CD4-positive, alpha-beta T cell treated with Interleukin-15 for 4 hours (primary cell): ENCODE measurements around the gene CSAD.

Experiments used
- DNase-seq: peaks from one replicate; pipeline ENCODE4 v3.0.0-alpha.2; 2020; ENCODE audit warnings: low spot score

The CSAD gene, protein sequence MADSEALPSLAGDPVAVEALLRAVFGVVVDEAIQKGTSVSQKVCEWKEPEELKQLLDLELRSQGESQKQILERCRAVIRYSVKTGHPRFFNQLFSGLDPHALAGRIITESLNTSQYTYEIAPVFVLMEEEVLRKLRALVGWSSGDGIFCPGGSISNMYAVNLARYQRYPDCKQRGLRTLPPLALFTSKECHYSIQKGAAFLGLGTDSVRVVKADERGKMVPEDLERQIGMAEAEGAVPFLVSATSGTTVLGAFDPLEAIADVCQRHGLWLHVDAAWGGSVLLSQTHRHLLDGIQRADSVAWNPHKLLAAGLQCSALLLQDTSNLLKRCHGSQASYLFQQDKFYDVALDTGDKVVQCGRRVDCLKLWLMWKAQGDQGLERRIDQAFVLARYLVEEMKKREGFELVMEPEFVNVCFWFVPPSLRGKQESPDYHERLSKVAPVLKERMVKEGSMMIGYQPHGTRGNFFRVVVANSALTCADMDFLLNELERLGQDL

GRCh38 chr12:53180220-53180930 lies at the start of gene CSAD, which contains the start of gene ZNF740:
Gene CSAD, minus strand, starts transcription at chr12:53180925. Its CDS starts 7,455 bp downstream, at chr12:53173470.
Gene ZNF740, plus strand, starts transcription at chr12:53180722. Its CDS starts 1,262 bp downstream, at chr12:53181984.
- peak; percentile 98 for DNase-seq

GRCh38 chr12:53230108-53230845 lies 49.6 kb upstream of the CSAD start:
- no peak for DNase-seq

GRCh38 chr12:53229454-53229853 lies 48.7 kb upstream of the CSAD start:
- no peak for DNase-seq

- no peak for DNase-seq
These were observed 47.1 kb upstream of the CSAD start for GRCh38 chr12:53227836-53228235.

- DNase-seq = no peak
These were observed 46.6 kb upstream of the CSAD start for GRCh38 chr12:53227341-53227740.

DNA sequence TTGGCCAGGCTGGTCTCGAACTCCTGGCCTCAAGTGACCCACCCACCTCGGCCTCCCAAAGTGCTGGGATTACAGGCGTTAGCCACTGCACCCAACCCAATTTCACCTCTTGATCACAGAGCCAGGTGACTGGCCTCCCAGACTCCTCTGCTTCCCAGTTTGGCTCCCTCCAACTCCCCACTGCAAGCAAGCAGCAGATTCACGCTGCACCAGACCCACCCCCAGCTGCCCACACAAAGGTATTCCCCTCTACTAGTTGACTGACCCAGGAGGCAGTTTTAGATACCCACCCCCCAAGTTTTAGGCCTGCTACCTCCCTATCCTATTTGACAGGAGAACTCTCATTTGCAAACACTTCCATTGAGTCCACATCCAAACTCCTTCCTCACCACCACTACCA lies 46.1 kb upstream of the CSAD start:
- DNase-seq = no peak

DNA sequence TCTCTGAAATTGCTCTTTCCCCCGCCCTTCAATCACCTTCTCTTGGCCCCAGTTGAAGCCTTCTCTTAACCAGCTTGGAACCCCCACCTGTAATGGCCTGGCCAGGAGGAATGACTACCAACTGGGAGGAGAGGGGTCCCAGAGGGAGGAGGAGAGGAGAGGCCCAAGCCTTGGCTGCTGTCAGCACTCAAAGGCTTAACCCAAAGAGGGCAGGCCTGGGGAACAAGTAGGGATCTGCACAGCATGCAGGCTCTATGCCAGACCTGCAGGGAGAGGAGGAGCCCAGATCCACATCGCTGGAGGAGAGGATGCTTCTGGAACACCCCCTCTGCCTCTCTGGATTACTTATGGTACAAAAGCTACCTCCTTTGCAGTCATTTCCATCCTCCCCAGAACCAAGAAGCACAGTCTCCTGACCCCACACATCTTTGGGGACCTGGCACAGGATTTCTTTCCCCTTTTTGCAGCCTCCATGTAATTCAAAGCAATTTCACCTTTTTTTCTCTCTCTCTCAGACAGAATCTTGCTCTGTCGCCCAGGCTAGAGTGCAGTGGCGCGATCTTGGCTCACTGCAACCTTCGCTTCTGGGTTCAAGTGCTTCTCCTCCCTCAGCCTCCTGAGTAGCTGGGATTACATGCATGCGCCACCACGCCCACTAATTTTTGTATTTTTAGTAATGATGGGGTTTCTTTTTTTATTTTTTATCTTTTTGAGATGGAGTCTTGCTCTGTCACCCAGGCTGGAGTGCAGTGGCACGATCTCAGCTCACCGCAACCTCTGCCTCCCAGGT lies 45.1 kb upstream of the CSAD start:
- DNase-seq = no peak

- DNase-seq = no peak
These were observed 44.3 kb upstream of the CSAD start for GRCh38 chr12:53224897-53225634.

DNA sequence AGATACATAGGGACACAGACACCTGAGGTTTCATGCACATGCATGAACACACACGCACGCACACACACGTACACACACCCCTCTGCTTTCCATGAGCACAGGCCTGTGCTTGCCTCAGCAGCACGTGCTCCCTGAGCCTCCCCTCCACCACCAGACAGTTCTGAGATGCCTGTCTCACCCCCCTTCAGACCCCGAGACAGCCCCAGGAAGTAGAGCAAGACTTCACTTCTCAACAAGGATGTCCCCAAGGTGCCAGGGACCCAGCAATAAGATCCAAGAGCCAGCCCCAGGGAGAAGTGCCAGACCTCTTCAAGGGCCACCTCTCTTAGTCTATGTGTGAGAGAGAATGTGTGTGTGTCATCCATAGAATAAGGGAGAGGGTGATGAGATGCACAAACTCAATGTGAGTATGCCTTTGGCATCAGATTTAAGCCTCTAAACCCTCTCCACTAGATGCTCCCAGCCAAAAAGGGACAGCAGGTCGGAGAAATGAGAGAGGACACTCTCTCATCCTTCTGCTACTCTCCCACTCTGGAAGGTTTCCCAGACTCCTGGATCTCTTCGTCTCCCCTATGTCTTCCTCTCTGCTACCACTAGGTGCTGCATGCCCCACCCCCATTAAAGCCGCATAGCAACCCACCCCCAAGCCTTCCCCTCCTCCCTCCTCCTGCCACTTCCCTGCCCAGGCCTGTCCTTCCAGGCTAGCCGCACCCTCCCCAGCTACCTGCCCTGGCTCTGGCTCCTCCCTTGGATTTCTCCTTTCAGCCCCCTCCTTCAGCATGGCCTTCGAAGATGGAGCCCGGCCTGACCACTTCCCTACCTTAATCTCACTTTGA lies 43.6 kb upstream of the CSAD start:
- DNase-seq = no peak

- no peak for DNase-seq
These were observed 42.8 kb upstream of the CSAD start for GRCh38 chr12:53223389-53224060.

DNA sequence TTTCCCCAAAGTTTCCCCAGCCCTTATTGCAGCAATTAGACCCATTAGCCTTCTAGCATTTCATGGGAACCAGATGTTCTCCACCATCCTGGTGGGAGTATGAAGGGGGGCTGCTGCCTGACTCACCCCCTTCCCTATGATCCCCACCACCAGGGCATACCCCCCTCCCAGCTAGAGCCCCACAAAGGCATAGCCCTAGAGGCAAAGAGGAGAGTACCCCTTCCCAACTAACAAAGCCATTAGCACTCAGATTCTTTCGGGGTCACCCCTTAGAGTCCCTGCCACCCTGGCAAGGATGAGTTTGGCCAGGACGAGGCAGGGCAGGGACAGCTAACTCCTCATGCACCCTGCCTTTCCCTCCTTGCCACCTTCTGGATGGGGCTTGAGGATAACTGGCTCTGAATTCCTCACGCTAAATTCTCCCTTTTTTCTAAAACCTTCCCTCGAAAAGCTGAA lies 42.1 kb upstream of the CSAD start:
- no peak for DNase-seq

DNA sequence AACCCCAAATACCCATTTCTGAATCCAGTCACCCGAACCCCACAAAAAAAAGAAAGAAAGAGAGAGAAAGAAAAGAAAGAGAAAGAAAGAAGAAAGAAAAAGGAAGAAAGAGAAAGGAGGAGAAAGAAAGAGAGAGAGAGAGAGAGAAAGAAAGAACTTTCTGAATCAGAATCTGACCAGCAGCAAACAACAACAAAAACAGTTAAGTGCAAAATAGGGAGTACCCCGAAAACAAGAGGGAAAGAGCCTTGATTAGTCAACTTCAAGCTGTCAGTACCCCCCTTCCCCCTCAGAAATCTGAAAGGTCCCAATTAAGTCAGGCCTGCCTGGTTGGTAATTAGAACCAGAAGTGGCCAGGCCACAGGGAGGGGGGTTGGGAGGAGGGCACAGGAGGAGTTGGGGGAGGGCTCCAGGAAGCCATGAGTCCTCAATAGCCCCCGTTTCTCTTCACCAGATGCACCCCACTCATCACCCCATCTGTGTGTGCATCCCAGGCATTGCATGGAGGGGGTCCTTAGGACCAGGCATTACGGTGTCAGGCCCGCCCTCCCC lies 41.5 kb upstream of the CSAD start:
- no peak for DNase-seq

DNA sequence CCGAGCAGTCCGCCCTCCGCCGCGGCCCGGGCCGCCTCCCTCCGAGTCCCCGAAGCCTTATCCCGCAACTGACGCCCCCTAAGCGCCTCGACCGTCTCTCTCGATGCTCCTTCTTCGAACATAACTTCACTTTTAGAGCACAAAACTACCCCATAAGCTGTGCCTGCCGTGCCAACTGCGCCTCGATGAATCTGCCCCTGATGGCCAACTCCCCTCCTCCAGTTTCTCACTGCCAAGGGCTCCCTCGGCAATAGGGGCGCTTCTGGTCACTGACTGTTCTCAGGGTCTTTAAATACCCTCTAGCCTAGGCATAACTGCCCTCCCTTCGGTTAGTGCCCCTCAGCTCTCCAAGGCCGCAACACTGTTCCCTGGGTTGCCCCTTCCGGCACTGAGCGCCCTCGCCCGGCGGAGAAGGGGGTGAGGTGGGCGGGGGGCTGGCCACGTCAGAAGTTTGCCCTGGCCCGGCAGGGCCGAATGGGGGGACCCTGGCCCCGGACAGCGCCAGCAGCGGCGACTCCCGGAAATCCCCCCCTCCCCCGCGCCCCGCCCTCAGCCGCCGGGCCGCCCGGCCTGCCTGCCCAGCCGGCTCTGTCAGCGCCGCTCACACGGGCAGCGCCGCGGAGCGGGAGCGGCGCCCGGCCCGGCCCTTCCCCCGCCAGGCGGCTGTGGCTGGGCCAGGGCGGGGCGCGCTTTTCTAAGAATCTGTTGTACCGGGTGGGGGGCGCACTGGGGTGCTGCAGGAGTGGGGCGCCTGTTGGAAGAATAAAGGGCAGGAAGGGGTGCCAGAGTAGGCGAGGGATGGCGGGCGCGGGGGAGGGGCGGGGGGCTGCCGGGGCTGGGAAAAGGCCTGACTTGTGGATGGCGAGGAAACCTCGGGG lies 40.7 kb upstream of the CSAD start:
- DNase-seq = peak; percentile 45

DNA sequence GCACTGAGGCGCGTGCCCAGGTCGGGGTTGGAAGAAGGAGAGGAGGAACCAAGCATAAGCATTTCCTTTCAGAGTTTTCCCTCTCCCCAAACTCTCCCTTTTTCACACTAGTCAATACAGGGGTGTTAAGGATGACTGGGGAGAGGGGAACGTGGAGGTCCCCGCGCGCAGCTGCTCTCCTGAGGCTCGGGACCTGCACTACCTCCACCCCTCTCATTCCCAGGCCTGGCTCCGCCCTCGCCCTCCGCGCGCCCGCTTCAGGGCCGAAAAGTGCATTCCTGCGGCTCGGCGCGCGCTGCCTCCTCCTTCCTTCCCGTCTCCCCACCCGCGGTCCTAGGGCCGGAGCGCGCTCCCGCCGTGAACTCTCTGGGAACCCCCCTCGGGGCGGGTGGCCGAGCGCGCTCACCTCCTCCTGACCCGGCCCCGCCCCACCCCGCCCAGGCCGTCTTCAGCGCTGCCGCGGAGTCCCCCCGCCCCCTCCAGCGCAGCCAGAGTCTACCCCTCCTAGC lies 40.0 kb upstream of the CSAD start:
- DNase-seq = peak; percentile 78

- peak; percentile 78 for DNase-seq
These were observed 39.4 kb upstream of the CSAD start for GRCh38 chr12:53219956-53220693.

DNA sequence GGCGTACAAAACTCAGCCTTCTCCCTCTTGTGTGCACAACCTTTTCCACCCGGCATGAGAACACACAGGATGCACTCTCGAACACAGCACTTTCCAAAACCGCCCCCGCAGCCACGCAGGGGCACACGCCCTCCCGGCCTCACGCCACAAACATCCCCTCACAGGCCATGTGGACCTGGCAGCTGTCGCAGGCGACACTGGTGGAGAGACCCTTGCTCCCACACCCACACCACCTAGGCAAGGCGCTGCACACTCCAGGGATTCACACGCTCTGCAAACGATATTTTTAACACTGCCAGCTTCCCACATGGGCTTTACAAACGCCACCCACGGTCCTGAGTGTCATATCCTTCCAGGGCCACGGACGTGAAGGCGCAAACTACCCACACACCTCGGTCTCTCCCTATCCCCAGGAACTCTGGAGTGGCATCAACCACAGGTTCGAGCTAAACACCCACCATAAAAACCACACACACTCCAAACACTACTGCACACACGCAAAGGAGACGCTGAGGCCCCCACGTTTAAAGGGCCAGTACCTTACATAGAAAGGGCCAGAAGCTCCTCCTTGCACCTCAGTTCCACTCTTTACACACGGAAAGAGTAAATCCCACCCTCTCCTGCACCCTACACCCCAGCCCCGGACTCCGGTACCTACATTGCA lies 38.7 kb upstream of the CSAD start:
- DNase-seq = peak; percentile 40
